HUES64 (cell line): ENCODE measurements around the gene CPPED1.

Source experiments
- H3K27ac ChIP-seq: 2 replicates; pipeline ENCODE4 v1.7.0; 2013; ENCODE audit warnings: low read depth, low read length, inconsistent platforms
- H3K27me3 ChIP-seq: 2 replicates; pipeline ENCODE4 v1.6.1; 2013; ENCODE audit warnings: mild to moderate bottlenecking, low read length; ENCODE audit not compliant: insufficient read depth
- H3K36me3 ChIP-seq: 2 replicates; pipeline ENCODE4 v1.6.1; 2013; ENCODE audit warnings: mild to moderate bottlenecking, low read length; ENCODE audit not compliant: insufficient read depth
- H3K4me1 ChIP-seq: 2 replicates; pipeline ENCODE4 v1.6.1; 2013; ENCODE audit warnings: mild to moderate bottlenecking, low read length, moderate library complexity; ENCODE audit not compliant: insufficient read depth
- H3K4me3 ChIP-seq: 2 replicates; pipeline ENCODE4 v1.5.1; 2013; ENCODE audit warnings: mild to moderate bottlenecking, low read length, moderate library complexity
- H3K9ac ChIP-seq: 2 replicates; pipeline ENCODE4 v1.6.1; 2013; ENCODE audit warnings: mild to moderate bottlenecking, low read depth, low read length
- H3K9me3 ChIP-seq: 2 replicates; pipeline ENCODE4 v1.6.1; 2013; ENCODE audit warnings: low read depth, low read length; ENCODE audit not compliant: insufficient read depth
- WGBS: fragments of 150-250, 120-280 bp; methylation state at CpG from one replicate; pipeline ENCODE4 v1.1.7; 2013; ENCODE audit warnings: missing lambda C conversion rate; 5-methylcytosine and 5-hydroxymethylcytosine counted together

Gene CPPED1

GRCh38 chr16:12664164-12664733, 139.4 kb downstream of the CPPED1 start:
- H3K4me1 ChIP-seq, result no peaks in the 10 kb centered on the region
- no peak overlapping the region for H3K4me3 ChIP-seq
- WGBS, result 97% methylated on average over 9 of the region's 9 CpGs
- peaks cover 13% of the 10 kb centered on the region; the same call in 1 of the 2 replicates for H3K9me3 ChIP-seq
- H3K36me3 ChIP-seq, result no peaks in the 10 kb centered on the region
- no peak overlapping the region for H3K9ac ChIP-seq
- no peak overlapping the region for H3K27ac ChIP-seq
- no peaks in the 10 kb centered on the region for H3K27me3 ChIP-seq

- Histone ChIP-seq H3K9me3 (no peaks in the 10 kb centered on the region), H3K4me1 (no peaks in the 10 kb centered on the region), H3K36me3 (no peaks in the 10 kb centered on the region), H3K27ac (no peak overlapping the region), H3K4me3 (no peak overlapping the region), H3K27me3 (no peaks in the 10 kb centered on the region), H3K9ac (no peak overlapping the region)
- 52% methylated on average over 10 of the region's 10 CpGs for WGBS
Measured at GRCh38 chr16:12661656-12662172, 142.0 kb downstream of the CPPED1 start.

GRCh38 chr16:12659871-12660270, 143.8 kb downstream of the CPPED1 start:
- Histone ChIP-seq H3K9me3 (no peaks in the 10 kb centered on the region), H3K27ac (no peak overlapping the region), H3K9ac (no peak overlapping the region), H3K36me3 (no peaks in the 10 kb centered on the region), H3K4me3 (no peak overlapping the region), H3K4me1 (no peaks in the 10 kb centered on the region), H3K27me3 (no peaks in the 10 kb centered on the region)
- WGBS, result 87% methylated on average over 3 of the region's 3 CpGs

GRCh38 chr16:12658506-12658905, 145.2 kb downstream of the CPPED1 start:
- WGBS, result 96% methylated on average over 5 of the region's 5 CpGs
- Histone ChIP-seq H3K4me3 (no peak overlapping the region), H3K27me3 (no peaks in the 10 kb centered on the region), H3K36me3 (no peaks in the 10 kb centered on the region), H3K9me3 (no peaks in the 10 kb centered on the region), H3K27ac (no peak overlapping the region), H3K4me1 (no peaks in the 10 kb centered on the region), H3K9ac (no peak overlapping the region)

- Histone ChIP-seq H3K4me1 (no peaks in the 10 kb centered on the region), H3K9me3 (no peaks in the 10 kb centered on the region), H3K4me3 (no peak overlapping the region), H3K27ac (no peak overlapping the region), H3K9ac (no peak overlapping the region), H3K27me3 (no peaks in the 10 kb centered on the region), H3K36me3 (no peaks in the 10 kb centered on the region)
- 88% methylated on average over 11 of the region's 11 CpGs for WGBS
Measured at GRCh38 chr16:12655537-12655936, 148.2 kb downstream of the CPPED1 start.

- Histone ChIP-seq H3K9ac (no peak overlapping the region), H3K4me3 (no peak overlapping the region), H3K36me3 (no peaks in the 10 kb centered on the region), H3K27me3 (no peaks in the 10 kb centered on the region), H3K4me1 (no peaks in the 10 kb centered on the region), H3K27ac (no peak overlapping the region), H3K9me3 (no peaks in the 10 kb centered on the region)
- 94% methylated on average over 2 of the region's 2 CpGs for WGBS
Measured at GRCh38 chr16:12653820-12654392, 149.8 kb downstream of the CPPED1 start.

GRCh38 chr16:12652924-12653323, 150.8 kb downstream of the CPPED1 start:
- no peaks in the 10 kb centered on the region for H3K4me1 ChIP-seq
- no peak overlapping the region for H3K9ac ChIP-seq
- WGBS, result 91% methylated on average over 4 of the region's 4 CpGs
- H3K9me3 ChIP-seq, result no peaks in the 10 kb centered on the region
- H3K36me3 ChIP-seq, result no peaks in the 10 kb centered on the region
- no peak overlapping the region for H3K27ac ChIP-seq
- no peak overlapping the region for H3K4me3 ChIP-seq
- H3K27me3 ChIP-seq, result no peaks in the 10 kb centered on the region

GRCh38 chr16:12651765-12652512, 151.7 kb downstream of the CPPED1 start:
- Histone ChIP-seq H3K4me3 (no peak overlapping the region), H3K36me3 (no peaks in the 10 kb centered on the region), H3K27me3 (no peaks in the 10 kb centered on the region), H3K27ac (no peak overlapping the region), H3K9ac (no peak overlapping the region), H3K9me3 (no peaks in the 10 kb centered on the region), H3K4me1 (no peaks in the 10 kb centered on the region)
- WGBS, result 83% methylated on average over 16 of the region's 16 CpGs

GRCh38 chr16:12649356-12649755, 154.3 kb downstream of the CPPED1 start:
- H3K9me3 ChIP-seq, result no peaks in the 10 kb centered on the region
- 91% methylated on average over 2 of the region's 2 CpGs for WGBS
- H3K36me3 ChIP-seq, result no peaks in the 10 kb centered on the region
- H3K9ac ChIP-seq, result no peak overlapping the region
- no peaks in the 10 kb centered on the region for H3K4me1 ChIP-seq
- no peak overlapping the region for H3K4me3 ChIP-seq
- H3K27me3 ChIP-seq, result no peaks in the 10 kb centered on the region
- H3K27ac ChIP-seq, result no peak overlapping the region

GRCh38 chr16:12646490-12647274, 157.0 kb downstream of the CPPED1 start:
- no peak overlapping the region for H3K27ac ChIP-seq
- H3K9me3 ChIP-seq, result no peaks in the 10 kb centered on the region
- no peaks in the 10 kb centered on the region for H3K36me3 ChIP-seq
- H3K4me3 ChIP-seq, result no peak overlapping the region
- H3K9ac ChIP-seq, result no peak overlapping the region
- no peaks in the 10 kb centered on the region for H3K4me1 ChIP-seq
- WGBS, result 78% methylated on average over 8 of the region's 10 CpGs
- H3K27me3 ChIP-seq, result no peaks in the 10 kb centered on the region

GRCh38 chr16:12646098-12646489, 157.6 kb downstream of the CPPED1 start:
- Histone ChIP-seq H3K9ac (no peak overlapping the region), H3K4me1 (no peaks in the 10 kb centered on the region), H3K27ac (no peak overlapping the region), H3K27me3 (no peaks in the 10 kb centered on the region), H3K4me3 (no peak overlapping the region), H3K36me3 (no peaks in the 10 kb centered on the region), H3K9me3 (no peaks in the 10 kb centered on the region)
- WGBS, result 88% methylated on average over 3 of the region's 4 CpGs
